ENCODE measurements around the gene JMJD1C.

GRCh38 chr10:63200431-63200830, 265.3 kb downstream of the JMJD1C start:
- TF ChIP-seq CTCF (IDR thresholded peaks at IDR 0.05) (no peak), POLR2A (IDR thresholded peaks at IDR 0.05) (no peak)
